Stomach (tissue), 4 donors: ENCODE results near the gene KISS1R.

Experiments
- CTCF ChIP-seq, 7 experiments: fragments of 450-650 bp in 4 of 7; fragments of 200-600 bp in 3 of 7; sonication (generic) in 3 of 7; IDR thresholded peaks; one replicate each; pipeline ENCODE4 v1.5.1; 2016 to 2019; ENCODE audit warnings: antibody characterized with exemption in 7 of 7, control low read depth in 2 of 7, mild to moderate bottlenecking in 1 of 7
- POLR2AphosphoS5 ChIP-seq, 3 donors: sonication (generic); formaldehyde crosslinking; IDR thresholded peaks; one replicate each; pipeline ENCODE4 v1.6.1; 2016; ENCODE audit warnings: antibody characterized with exemption in 3 of 3

DNA sequence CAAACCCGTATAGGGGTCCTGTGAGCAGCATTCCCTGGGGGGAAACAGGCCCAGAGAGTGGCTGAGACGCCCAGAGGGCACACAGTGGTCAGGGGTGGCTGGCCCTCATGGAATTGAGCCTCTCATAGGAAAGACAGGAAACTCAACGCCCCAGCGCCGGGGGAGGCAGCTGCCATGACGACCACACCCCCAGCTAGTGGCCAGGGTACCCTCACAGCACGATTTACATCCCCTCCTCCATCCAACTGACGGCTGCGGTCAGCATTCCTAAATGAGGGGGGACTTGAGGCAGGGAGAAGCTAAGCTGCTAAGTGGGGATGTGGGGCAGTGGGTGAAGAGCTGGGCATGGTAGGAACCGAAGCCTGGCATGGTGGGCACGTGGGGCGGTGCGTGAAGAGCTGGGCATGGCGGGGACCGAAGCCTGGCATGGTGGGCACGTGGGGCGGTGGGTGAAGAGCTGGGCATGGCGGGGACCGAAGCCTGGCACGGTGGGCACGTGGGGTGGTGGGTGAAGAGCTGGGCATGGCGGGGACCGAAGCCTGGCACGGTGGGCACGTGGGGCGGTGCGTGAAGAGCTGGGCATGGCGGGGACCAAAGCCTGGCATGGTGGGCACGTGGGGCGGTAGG lies 34.1 kb upstream of the KISS1R start:
- TF ChIP-seq CTCF (IDR thresholded peaks at IDR 0.05) (no peak), POLR2AphosphoS5 (IDR thresholded peaks at IDR 0.05) (no peak)
